DOHH2 (cell line): ENCODE data around the gene CNP.

Experiments used
- CTCF ChIP-seq: fragments of 200-600 bp; sonication (generic); IDR thresholded peaks from one replicate; pipeline ENCODE4 v1.5.1; 2014; ENCODE audit warnings: antibody characterized with exemption, mild to moderate bottlenecking, low read depth, low read length; ENCODE audit not compliant: poor library complexity, severe bottlenecking
- EZH2phosphoT487 ChIP-seq: fragments of 200-600 bp; sonication (generic); IDR thresholded peaks from 2 replicates; pipeline ENCODE4 v1.6.1; 2017; ENCODE audit warnings: borderline replicate concordance, mild to moderate bottlenecking, antibody characterized with exemption, low read length, moderate library complexity, mixed read lengths

GRCh38 chr17:41984454-41984853 lies 17.9 kb downstream of the CNP start:
- TF ChIP-seq CTCF (no peak), EZH2phosphoT487 (no peak)
